Bronchial smooth muscle cell (primary cell): ENCODE data around the gene TMEM238. TPM values are rescaled to one million over a fixed set of nuclear protein-coding genes. Genes with fewer than 3 reads are reported as not detected.

ENCODE experiments used
- total RNA-seq: library from RNA; depleted of rRNA; stranded (reverse); fragments of >200 nt; gene quantifications from 2 replicates; pipeline ENCODE4 v1.2.1, GENCODE V29; 2014

TMEM238 gene, protein sequence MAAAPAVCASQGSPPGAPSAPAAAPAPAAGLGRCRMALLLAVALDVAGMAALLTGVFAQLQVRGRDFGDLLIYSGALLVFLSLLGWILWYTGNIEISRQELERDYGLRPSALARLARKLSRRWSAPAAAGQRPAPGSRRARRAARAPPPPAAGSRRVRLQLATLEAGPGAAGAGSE
- total RNA-seq: 0.16 TPM in 1 of 2 replicates, not detected in the other

DNA sequence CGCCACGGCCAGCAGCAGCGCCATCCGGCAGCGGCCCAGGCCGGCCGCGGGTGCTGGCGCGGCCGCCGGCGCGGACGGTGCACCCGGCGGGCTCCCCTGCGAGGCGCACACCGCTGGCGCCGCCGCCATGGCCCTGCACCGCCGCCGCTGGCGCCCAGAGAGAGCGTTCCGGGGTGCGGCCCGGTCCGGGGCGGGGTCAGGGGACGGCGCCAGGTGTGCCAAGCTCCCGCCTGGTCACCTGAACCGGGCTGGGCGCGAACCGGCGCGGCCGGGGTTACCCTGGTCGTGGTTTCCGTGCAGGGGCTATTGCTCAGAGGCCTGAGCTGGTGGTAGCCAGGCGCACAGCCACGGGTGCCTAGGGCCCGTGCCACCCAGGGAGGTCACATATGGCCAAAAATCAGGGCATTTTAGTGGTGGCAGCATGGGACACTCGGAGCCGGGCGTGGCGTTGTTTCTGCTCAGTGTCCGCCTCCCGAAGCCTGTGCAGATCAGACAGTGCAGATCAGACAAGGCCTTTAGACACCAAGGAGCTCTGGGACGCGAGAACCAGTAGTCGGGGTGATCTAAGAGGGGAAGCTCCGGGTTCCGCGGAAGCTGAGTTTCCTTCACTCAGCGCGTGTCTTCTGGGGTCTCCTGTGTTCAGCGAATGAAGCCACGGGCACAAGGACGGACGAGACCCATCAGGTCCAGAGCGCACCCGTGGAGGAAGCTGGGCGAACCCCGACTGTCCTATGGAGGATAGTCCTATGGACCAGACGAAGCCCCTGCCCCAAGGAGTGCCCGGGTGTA is at the start of gene TMEM238:
TSS of gene TMEM238 (minus strand) at position 162 of the 789 bp plus-strand sequence. CDS start at position 129, 33 bp downstream.

DNA sequence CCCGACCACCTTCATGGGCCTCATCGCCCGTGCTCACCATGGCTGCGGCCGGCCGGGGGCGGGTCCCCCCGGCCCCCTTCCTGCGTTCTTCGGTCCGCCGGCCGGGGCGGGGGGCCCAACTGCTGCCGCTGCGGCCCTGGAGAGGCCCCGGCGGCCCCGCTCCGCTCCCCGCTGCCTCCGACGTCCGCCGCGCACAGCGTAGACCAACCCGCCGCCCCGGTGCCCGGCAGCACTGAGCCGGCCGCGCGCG is 23.4 kb upstream of the TMEM238 start, which contains the start of gene UBE2S:
TSS of gene UBE2S (minus strand) at position 239 of the 250 bp plus-strand sequence. CDS start at position 40, 199 bp downstream.

DNA sequence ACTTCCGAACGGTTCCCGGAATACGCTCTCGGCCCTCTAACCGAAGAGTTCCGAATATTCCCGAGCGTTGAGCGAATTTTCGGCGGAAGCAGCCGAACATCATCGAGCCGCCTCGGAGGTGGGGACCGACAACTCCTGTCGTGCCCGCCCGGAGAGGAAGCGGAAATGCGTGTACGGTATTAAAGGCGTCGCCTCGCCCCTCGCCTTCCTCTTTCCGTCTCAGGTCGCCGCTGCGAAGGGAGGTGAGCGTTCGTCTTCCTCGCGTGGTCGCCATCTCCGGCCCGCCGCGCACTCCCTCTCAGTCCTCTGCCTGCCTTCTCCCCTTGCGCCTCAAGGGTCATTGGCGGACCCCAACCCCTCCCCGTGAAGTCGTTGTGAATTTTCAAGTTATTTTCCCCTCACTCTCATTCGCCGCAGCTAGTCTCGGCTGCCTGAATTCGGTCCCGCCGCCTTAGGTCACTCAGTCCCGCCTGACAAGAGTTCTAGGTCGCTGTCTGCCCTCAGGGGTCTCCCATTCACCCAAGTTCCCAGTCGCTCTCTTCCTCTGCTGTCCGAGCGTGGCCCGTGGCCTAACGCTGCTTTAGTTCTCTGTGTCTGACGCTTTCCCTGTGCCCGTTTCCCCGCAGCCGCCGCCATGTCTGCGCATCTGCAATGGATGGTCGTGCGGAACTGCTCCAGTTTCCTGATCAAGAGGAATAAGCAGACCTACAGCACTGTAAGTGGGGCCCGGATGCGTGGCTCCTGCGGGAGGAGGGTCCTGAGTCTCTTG is 1.8 kb upstream of the TMEM238 start, which contains the start of gene RPL28:
TSS of gene RPL28 (plus strand) at position 209 of the 769 bp plus-strand sequence. CDS start at position 635, 426 bp downstream.

DNA sequence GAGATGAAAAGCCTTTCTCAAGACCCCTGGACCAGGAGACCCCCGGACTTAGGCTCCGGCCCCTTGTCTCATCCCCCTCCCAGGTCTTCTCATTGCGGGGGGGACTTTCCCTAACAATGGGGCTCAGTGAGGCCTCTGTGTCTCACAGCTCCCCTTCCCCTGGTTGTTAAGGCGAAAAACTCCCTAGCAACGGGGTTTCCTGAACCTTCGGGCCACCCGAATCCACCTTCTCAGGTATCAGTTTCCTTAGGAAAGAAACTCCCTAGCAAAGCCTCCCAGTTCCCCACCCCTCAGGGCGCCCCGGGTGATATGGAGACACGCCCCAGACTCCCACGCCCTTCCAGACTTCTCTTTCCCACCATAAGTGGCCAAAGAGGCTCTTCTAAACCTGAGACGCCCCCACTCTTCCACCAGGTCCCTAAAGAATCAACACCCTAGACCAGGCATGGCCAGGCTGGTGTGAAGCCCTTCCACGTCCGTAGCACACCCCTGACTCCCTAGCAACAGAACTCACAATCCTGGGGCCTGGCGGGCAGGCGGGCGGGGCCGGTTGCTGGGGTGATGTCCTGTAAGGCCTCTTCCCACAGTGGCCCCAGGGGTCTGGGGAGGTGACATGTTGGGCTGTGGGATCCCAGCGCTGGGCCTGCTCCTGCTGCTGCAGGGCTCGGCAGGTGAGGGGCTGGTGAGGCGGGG is 7.7 kb downstream of the TMEM238 start, which contains the start of gene TMEM190:
TSS of gene TMEM190 (plus strand) at position 586 of the 693 bp plus-strand sequence. CDS start at position 614, 28 bp downstream.

GRCh38 chr19:55370305-55370988 is 13.6 kb downstream of the TMEM238 start, which contains the start of gene IL11:
TSS of gene IL11 (minus strand) at chr19:55370463. CDS start at chr19:55370310, 153 bp downstream.

DNA sequence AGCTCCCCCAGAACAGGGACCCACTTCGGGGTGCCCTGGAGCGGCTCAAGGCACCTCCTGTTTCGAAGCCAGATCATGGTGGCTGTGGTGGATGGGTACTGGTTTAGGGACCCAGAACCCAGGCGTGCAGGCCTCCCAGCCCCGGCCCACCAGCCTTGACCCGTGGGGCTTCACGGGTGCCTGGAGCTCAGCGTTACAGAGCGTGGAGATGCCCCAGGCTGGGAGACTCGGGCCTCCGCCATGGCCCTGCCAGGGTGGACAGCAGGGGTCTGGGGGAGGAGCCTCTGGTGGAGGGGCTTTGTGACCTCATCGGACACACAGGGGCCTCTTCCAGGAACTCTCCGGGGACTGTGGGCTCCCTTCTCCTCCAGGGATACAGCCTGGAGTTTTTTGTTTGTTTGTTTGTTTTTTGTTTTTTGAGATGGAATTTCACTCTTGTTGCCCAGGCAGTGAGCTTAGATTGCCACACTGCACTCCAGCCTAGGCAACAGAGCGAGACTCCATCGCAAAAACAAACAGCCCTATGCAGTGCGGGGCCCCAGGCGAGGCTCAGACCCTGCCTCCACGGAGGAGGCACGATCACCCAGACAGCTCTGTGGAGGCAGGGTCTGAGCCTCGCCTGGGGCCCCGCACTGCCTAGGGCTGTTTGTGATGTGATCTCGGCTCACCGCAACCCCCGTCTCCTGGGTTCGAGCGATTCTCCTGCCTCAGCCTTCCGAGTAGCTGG is 20.9 kb downstream of the TMEM238 start, which contains the start of gene GARIN5B:
TSS of gene GARIN5B (minus strand) at position 271 of the 727 bp plus-strand sequence. CDS start at position 77, 194 bp downstream.

DNA sequence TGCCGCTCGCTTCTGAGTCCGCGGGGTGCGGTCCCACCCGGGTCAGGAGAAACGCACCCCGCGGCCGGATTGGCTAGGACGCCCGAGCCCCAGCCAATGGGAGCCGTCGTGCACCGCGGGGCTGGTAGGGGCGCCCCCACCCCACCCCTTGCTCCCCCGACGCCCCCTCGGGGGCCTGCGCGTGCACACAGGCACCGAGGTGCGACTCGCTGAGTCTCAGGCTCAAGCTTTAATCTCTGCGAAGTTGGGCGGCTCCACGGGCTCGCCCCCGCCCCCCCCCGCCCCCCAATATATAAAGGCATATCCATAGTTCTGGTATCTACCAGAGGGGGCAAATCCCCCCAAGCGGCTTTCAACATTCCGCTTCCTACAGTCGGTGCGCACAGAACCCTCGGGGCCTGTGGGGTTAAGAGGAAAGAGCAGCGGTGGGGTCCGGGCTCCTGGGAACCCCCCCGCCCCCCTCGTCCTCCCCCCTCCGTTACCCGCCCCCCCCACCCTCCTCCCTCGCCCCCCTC is 29.3 kb downstream of the TMEM238 start, which contains the start of gene COX6B2:
TSS of gene COX6B2 (minus strand) at position 22 of the 515 bp plus-strand sequence. CDS start 198 bp downstream, outside the sequence.

DNA sequence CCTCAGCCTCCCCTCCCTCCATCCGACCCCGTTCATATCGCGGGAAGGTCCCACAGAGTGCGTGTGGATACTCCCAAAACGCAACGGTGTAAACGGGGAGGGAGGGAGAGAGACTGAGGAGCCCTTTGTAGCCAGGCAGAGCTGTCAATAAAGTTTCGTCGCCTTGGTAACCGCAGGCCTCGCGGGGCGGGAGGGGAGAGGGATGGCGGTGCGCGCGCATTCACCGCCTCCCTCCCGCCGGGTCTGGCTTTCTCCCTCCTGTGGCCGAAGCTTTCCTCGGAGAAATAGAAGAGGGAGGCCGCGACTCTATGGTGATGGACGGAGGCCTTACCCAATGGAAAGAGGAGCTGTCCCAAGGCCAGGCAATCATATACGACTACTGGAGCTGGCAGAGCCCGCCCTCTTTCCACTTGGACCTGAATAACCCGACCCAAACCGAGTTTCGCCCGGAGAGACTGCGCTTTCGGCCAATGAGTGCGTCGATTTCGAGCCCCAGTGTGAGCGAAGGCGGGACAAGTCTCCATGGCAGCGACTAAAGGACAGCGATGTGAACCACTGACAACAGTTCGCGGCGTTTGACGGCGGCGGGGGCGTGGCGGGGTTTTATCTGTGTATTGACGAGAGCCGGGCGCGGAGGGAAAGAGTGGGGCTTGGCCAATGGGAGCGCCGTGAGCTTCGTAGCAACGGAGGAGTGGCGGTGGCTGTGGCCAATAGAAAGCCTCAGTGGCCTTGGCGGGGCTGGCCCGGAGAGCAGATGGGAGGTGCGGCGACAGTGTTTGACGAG is 44.8 kb downstream of the TMEM238 start, which contains the start of gene KMT5C:
TSS of gene KMT5C (plus strand) at position 772 of the 784 bp plus-strand sequence. CDS start 2,061 bp downstream, outside the sequence.

Other genes starting within 250 kb of the TMEM238 start
- 29.6 and 33.3 TPM in 2 replicates for gene TNNT1, start 235.1 kb downstream of the TMEM238 start, total RNA-seq
- gene TNNI3, start 226.6 kb downstream of the TMEM238 start, total RNA-seq: 0.32 and 0.52 TPM in 2 replicates
- gene DNAAF3, start 217.7 kb downstream of the TMEM238 start, total RNA-seq: 0.26 and 0.47 TPM in 2 replicates
- gene SYT5, start 204.0 kb downstream of the TMEM238 start, total RNA-seq: 0.09 and 0.16 TPM in 2 replicates
- gene PTPRH, start 174.8 kb downstream of the TMEM238 start, total RNA-seq: 4.1 and 9.8 TPM in 2 replicates
- 0.95 and 1.5 TPM in 2 replicates for gene TMEM86B, start 155.5 kb downstream of the TMEM238 start, total RNA-seq
- 24.0 and 24.4 TPM in 2 replicates for gene PPP6R1, start 125.3 kb downstream of the TMEM238 start, total RNA-seq
- gene HSPBP1, start 104.2 kb downstream of the TMEM238 start, total RNA-seq: 20.2 and 20.3 TPM in 2 replicates
- 3.5 and 7.0 TPM in 2 replicates for gene BRSK1, start 100.3 kb downstream of the TMEM238 start, total RNA-seq
- not detected in 2 replicates for gene TMEM150B, start 59.0 kb downstream of the TMEM238 start, total RNA-seq
- gene KMT5C, start 44.4 kb downstream of the TMEM238 start, total RNA-seq: 7.1 and 10.3 TPM in 2 replicates
- 0.16 TPM in 1 of 2 replicates, not detected in the other for gene COX6B2, start 29.6 kb downstream of the TMEM238 start, total RNA-seq
- gene GARIN5B, start 21.0 kb downstream of the TMEM238 start, total RNA-seq: not detected in 2 replicates
- 0.94 and 1.6 TPM in 2 replicates for gene IL11, start 13.8 kb downstream of the TMEM238 start, total RNA-seq
- 0.47 TPM in 1 of 2 replicates, not detected in the other for gene TMEM190, start 7.5 kb downstream of the TMEM238 start, total RNA-seq
- gene RPL28, start 1.6 kb upstream of the TMEM238 start, total RNA-seq: 202 and 304 TPM in 2 replicates
- gene UBE2S, start 23.5 kb upstream of the TMEM238 start, total RNA-seq: 8.6 and 20.3 TPM in 2 replicates
- not detected in 2 replicates for gene SHISA7, start 59.0 kb upstream of the TMEM238 start, total RNA-seq
- gene ISOC2, start 77.3 kb upstream of the TMEM238 start, total RNA-seq: 38.8 and 58.3 TPM in 2 replicates
- not detected in 2 replicates for gene C19orf85, start 80.5 kb upstream of the TMEM238 start, total RNA-seq
- 0.47 and 0.69 TPM in 2 replicates for gene ZNF628, start 92.3 kb upstream of the TMEM238 start, total RNA-seq
- 9.2 and 16.2 TPM in 2 replicates for gene NAT14, start 100.9 kb upstream of the TMEM238 start, total RNA-seq
- gene SSC5D, start 104.1 kb upstream of the TMEM238 start, total RNA-seq: 3.9 and 13.1 TPM in 2 replicates
- gene SBK2, start 152.8 kb upstream of the TMEM238 start, total RNA-seq: not detected in 2 replicates
- gene SBK3, start 161.3 kb upstream of the TMEM238 start, total RNA-seq: 0.16 TPM in 1 of 2 replicates, not detected in the other
- gene ZNF579, start 196.6 kb upstream of the TMEM238 start, total RNA-seq: 1.6 and 2.0 TPM in 2 replicates
- 0.95 and 2.1 TPM in 2 replicates for gene FIZ1, start 215.2 kb upstream of the TMEM238 start, total RNA-seq
- 12.1 and 13.2 TPM in 2 replicates for gene ZNF524, start 216.0 kb upstream of the TMEM238 start, total RNA-seq
- 0.34 and 0.63 TPM in 2 replicates for gene ZNF865, start 221.4 kb upstream of the TMEM238 start, total RNA-seq
- gene ZNF784, start 240.3 kb upstream of the TMEM238 start, total RNA-seq: 5.0 and 5.8 TPM in 2 replicates